OCI-LY1 (cell line): ENCODE data around the gene LAPTM5.

ENCODE experiments used
- CTCF ChIP-seq: fragments of 200-600 bp; sonication (generic), shearing (Covaris generic); IDR thresholded peaks from 2 replicates; pipeline ENCODE4 v1.5.1; 2017; ENCODE audit warnings: mild to moderate bottlenecking, antibody characterized with exemption, low read length, moderate library complexity, mixed read lengths
- EZH2 ChIP-seq: fragments of 200-600 bp; sonication (generic), shearing (Covaris generic); IDR thresholded peaks from 2 replicates; pipeline ENCODE4 v1.8.0; 2017; ENCODE audit warnings: borderline replicate concordance, mixed run types, mild to moderate bottlenecking, antibody characterized with exemption, low read length, moderate library complexity, mixed read lengths

- TF ChIP-seq CTCF (no peak), EZH2 (no peak)
Measured at GRCh38 chr1:30692948-30693301, 64.6 kb downstream of the LAPTM5 start.
